ENCODE measurements around the gene RING1. TPM values are rescaled to one million over a fixed set of nuclear protein-coding genes. Genes with fewer than 3 reads are reported as not detected.

Gene RING1
- polyA plus RNA-seq, 1 of the 3 experiments (the other 2 are of a cell fraction): 61.3 TPM

DNA sequence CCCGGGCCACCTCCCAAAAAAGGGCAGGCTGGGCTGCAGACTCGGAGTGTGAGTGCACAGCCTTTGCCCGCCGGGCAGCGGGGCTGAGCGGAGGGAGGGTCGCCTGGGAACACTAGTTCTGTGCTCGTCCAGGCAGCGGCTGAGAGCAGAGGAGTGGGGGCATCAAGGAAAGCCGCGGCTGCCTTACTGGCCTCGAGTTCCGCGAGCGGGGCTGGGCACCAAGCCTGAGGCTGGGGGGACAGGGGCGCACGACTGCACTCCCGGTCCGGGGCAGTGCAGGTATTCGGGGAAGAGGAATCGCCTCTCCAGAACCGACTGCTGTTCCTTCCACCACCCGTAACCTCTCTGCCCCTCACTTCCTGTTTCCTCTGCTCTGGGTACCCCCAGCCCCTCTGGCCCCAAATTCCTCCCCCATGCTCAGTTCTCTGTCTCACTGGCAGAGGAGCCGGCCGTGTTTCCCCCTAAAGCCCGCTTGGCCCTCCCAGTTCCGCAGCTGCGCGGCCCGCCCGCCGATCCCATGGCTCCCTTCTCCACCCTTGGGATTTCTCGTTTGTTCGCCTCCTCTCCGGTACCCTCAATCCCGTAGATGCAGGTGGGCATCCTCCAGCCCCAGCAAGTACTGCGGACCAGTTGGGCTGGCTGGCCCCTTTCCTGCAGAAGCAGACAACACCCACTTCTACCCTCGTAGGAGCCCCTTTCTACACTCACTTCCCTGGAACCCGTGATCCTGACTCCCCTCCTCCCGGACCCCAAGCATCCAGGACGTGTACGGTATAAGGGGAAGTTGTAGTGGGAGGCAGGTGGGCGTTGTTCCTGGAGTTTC is 5.1 kb downstream of the RING1 start (continued):
- TF ChIP-seq, protein P1, sequence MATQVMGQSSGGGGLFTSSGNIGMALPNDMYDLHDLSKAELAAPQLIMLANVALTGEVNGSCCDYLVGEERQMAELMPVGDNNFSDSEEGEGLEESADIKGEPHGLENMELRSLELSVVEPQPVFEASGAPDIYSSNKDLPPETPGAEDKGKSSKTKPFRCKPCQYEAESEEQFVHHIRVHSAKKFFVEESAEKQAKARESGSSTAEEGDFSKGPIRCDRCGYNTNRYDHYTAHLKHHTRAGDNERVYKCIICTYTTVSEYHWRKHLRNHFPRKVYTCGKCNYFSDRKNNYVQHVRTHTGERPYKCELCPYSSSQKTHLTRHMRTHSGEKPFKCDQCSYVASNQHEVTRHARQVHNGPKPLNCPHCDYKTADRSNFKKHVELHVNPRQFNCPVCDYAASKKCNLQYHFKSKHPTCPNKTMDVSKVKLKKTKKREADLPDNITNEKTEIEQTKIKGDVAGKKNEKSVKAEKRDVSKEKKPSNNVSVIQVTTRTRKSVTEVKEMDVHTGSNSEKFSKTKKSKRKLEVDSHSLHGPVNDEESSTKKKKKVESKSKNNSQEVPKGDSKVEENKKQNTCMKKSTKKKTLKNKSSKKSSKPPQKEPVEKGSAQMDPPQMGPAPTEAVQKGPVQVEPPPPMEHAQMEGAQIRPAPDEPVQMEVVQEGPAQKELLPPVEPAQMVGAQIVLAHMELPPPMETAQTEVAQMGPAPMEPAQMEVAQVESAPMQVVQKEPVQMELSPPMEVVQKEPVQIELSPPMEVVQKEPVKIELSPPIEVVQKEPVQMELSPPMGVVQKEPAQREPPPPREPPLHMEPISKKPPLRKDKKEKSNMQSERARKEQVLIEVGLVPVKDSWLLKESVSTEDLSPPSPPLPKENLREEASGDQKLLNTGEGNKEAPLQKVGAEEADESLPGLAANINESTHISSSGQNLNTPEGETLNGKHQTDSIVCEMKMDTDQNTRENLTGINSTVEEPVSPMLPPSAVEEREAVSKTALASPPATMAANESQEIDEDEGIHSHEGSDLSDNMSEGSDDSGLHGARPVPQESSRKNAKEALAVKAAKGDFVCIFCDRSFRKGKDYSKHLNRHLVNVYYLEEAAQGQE (IDR thresholded peaks at IDR 0.05; ENCODE audit: low read depth, low read length): no peak
- TF ChIP-seq FOXJ3 (CRISPR knock-in tag; IDR thresholded peaks at IDR 0.05) (no peak), SIN3A (IDR thresholded peaks at IDR 0.05; ENCODE audit: borderline replicate concordance, low read depth, low read length) (no peak), SMC3 (IDR thresholded peaks at IDR 0.05; ENCODE audit: low read depth, low read length) (no peak), JUND (IDR thresholded peaks at IDR 0.05) (no peak), CHD2 (IDR thresholded peaks at IDR 0.05; ENCODE audit: low read length, partially characterized antibody) (no peak)

DNA sequence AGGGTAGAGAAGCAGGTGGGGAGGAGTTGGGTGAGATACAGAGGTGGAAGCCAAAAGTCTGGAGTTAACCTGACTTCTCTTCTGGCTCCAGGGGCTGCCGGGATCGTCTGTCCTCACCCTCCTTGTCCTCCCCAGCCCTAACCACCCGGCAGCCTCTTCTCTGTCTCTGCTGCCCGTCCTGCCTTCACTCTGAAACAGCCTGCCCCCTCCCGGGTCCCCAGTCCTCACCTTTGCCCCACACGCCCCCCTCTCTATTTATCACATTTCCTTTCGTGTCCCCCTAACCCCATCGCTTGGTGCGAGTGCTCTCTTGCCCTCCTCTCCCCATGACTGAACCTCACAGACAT is 5.7 kb downstream of the RING1 start:
- Histone ChIP-seq H3K4me1 (ENCODE audit: control insufficient read depth in 1 of 2, insufficient read depth in 2 of 2, low read depth in 1 of 2, low read length in 1 of 2) (peaks cover 4 to 25% of the 10 kb centered on the region in 2 experiments; a peak in 3 of 4 replicates), H3K9me3 (no peaks in the 10 kb centered on the region), H4K20me1 (ENCODE audit: insufficient read depth) (no peaks in the 10 kb centered on the region), H2AFZ (ENCODE audit: low read depth) (peak overlapping the region; percentile 66; the same call in 1 of the 2 replicates), H3K79me2 (ENCODE audit: insufficient read depth) (peaks cover 2% of the 10 kb centered on the region; the same call in 1 of the 2 replicates), H3K9ac (no peak overlapping the region; the same call in 1 of the 2 replicates), H3K36me3 (replicated peaks in 1 of 2; ENCODE audit: control insufficient read depth in 1 of 2, insufficient read depth in 2 of 2, low read length in 1 of 2) (peaks cover 10 to 19% of the 10 kb centered on the region in 2 experiments), H3K27ac (ENCODE audit: low read depth in 2 of 2, low read length in 1 of 2) (no peak overlapping the region), H3F3A (replicated peaks; ENCODE audit: insufficient read depth) (peaks cover 2% of the 10 kb centered on the region), H3K9me2 (no peaks in the 10 kb centered on the region), H3K4me3 (ENCODE audit: low read depth in 2 of 2, low read length in 1 of 2) (peak overlapping the region; percentile 57 to 66), H3K27me3 (ENCODE audit: insufficient read depth) (no peaks in the 10 kb centered on the region; the same call in 1 of the 2 replicates), H3K4me2 (peak overlapping the region; percentile 94)
- DNase-seq: no peak
- CTCF ChIA-PET: interaction anchor here (1.1 to 2.7 kb wide), 2 partner anchors 34 to 52 kb away, joined by 5 to 9 read pairs; no protein-coding TSS in a partner anchor
- 66% methylated on average over 9 of the region's 9 CpGs for WGBS (ENCODE audit: low lambda C conversion rate)
- POLR2A ChIA-PET: no interaction called here
- TF ChIP-seq, protein P2, sequence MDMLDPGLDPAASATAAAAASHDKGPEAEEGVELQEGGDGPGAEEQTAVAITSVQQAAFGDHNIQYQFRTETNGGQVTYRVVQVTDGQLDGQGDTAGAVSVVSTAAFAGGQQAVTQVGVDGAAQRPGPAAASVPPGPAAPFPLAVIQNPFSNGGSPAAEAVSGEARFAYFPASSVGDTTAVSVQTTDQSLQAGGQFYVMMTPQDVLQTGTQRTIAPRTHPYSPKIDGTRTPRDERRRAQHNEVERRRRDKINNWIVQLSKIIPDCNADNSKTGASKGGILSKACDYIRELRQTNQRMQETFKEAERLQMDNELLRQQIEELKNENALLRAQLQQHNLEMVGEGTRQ (IDR thresholded peaks at IDR 0.05; ENCODE audit: borderline replicate concordance, low read depth, low read length): no peak
- no peak for TF ChIP-seq FOXM1 (IDR thresholded peaks at IDR 0.05; ENCODE audit: low read depth)
- TF ChIP-seq, protein P3, sequence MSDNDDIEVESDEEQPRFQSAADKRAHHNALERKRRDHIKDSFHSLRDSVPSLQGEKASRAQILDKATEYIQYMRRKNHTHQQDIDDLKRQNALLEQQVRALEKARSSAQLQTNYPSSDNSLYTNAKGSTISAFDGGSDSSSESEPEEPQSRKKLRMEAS (IDR thresholded peaks at IDR 0.05; ENCODE audit: low read depth): no peak

All from SK-N-SH (cell line).